Activated CD4-positive, alpha-beta T cell treated with anti-CD3 and anti-CD28 coated beads, Interleukin-2, Interleukin-6, amounts not matched to agents 100 ng/mL and 50 ng/mL, durations not matched to agents 16 hours and 8 hours (primary cell): ENCODE data around the gene ANKS1B.

ENCODE experiments used
- DNase-seq: peaks from one replicate; pipeline ENCODE4 v3.0.0-alpha.2; 2020

Gene ANKS1B

DNA sequence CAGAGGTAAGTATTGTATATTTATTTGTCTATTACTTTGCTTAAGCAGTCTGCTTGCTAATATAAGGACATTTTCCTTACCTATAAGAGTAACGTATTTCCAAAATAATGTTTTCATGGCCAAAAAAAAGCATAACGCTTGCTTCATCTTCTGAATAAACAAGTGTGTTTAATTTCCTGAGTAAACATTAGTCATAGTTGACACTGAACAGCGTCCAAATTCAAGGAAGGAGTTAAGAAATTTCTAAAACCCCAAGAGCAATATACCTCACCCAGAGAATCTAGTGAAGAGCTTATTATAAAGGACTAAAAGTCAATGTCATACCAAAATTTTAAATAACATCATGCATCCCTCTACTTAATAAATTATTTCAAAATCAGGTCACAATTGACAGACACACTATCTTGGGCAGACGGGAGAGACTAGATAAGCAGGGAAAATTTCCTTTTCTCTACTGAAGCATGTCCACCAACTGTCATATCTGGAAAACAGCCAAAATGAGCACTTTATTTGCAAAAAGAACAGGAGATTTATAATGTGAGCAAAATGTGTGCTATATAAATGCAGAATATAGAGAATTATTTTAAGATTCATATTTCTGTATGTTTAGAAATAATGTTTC, 25.1 kb downstream of the ANKS1B start:
- DNase-seq = no peak

DNA sequence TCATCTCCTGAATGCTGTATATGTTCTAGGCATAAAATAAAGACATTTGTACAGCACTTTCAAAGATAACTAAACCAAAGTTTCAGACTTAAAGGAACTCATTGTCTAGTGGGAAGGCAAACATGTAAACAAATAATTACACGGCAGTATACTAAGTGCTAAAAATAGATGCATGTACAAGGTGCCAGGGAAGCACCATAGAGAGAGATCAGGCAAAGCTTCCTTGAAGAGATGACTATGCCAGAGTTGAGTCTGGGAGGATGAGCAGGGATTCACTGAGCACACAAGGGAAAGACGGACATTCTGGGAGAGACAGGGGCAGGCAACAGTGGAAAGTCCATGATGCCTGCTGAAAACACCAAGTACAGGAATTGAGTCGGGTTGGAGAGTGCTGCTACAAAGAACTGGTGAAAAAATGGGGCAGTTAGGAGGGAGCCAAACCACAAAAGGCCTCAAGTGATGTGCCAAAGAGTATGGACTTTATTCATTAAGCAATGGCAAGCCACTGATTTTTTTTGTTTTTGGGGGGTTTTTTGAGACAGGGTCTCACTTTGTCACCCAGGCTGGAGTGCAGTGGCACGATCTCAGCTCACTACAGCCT, 26.8 kb downstream of the ANKS1B start:
- no peak for DNase-seq

DNA sequence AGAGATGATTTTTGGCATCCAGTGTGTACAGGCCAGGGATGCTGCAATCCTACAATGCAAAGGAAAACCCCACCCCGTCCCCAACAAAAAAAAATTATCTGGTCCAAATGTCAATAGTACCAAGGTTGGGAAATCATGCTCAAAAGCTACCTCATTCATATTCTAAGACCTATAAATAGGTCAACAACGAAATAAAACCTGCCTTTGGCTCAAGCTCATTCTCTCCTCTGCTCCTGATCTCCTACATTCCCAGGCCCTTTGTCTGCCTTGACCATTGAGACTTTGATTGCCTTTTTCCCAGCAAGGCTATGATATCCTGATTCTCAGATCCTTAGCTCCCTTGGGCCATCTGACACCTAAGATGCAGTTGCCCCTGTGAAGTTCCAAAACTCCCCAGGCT, 30.0 kb downstream of the ANKS1B start:
- DNase-seq = no peak

DNA sequence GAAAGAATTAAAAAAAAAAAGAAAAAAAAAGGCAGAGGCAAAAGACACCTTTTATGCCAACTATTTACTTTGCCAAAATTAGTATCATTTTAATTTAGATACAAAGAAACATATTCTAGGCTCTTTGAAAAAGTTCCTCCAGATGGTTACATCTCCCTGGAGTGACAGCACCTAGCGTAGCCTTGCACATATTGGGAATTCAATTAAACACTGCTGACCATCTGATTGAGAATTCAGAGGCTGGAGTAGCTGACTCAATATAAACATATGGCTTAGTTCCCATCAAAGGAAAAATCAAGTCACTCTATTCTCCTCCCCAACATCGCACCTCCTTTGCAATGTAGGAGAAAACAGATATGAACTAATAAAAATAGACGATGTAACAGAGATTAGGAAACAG, 36.4 kb downstream of the ANKS1B start:
- DNase-seq = no peak

DNA sequence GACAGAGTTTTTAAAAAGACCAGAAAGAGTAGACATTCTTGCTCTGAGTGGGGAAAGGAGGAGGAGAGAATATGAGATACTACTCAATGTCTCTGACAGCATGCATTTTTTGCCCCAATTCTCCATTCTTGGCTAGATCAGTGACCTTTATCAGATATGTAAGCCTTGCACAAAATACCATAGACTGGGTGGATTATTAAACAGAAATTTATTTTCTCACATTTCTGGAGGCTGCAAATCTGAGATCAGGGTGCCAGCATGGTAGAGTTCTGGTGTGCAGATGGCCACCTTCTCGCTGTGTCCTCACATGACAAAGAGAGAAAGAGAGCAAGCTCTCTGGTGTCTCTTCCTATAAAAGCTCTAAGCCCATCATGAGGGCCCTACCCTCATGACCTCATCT, 38.6 kb downstream of the ANKS1B start:
- no peak for DNase-seq

DNA sequence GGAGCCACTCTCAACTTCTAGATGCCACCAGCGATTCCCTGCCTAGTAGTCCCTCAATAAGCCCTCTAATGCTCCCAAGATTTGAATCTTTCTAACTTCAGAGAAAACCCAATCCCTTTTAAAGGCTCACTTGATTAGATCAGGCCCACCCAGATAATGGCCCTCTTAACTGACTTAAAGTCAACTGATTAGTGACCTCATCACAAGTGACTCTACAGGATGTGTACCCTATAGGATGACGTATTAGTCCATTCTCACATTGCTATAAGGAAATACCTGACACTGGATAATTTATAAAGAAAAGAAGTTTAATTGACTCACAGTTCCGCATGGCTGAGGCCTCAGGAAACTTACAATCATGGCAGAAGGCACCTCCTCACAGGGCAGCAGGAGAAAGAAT, 49.1 kb downstream of the ANKS1B start:
- DNase-seq = no peak

DNA sequence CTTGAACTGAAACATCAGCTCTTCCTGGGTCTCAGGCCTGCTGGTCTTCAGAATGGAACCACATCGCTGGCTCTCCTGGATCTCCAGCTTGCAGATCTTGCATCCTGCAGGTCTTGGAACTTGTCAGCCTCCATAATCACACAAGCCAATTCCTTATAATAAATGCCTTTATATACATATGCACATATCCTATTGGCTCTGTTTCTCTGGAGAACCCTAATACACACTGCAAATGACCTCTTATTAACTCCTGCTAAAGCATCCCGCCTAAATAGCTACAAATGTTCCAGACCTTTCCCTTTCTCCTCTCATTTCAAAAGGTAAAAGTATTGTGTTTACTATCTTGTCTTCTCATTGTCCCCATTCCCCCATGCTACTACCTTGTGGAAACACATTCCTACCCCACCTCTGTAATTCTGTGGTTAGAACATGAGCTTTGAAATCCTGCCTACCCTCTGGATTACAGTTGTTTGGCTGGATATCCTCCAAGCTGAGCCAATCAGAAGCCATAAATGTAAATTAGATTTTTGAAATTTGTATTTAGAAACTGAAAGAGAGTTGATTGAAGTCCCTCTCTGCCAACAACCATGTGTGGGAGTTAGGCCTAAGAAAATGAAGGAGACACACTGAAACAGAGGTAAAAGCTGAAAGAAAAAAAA, 58.1 kb downstream of the ANKS1B start:
- no peak for DNase-seq

DNA sequence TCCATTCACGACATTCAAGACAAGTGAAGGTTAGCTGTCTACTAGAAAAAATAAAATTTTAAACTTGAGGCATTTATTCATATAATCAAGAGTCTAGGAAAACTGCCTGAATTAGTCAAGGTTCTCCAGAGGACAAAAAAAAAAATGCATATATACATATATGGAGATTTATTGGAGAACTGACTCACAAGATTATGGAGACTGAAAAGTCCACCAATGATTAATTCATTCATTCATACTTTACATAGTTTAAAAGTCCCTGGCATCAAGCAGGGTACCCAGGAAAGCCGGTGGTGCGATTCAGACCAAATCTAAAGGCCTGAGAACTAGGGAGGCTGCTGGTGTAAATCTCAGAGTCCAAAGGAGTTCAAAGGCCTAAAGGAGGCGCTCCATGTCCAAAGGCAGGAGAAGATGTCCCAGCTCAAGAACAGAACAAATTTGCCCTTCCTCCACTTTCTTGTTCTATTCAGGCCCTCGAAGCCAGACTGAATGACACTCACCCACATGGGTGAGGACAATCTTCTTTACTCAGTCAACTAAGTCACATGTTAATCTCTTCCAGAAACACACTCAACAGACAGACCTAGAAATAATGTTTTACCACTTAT, 64.3 kb downstream of the ANKS1B start:
- no peak for DNase-seq

DNA sequence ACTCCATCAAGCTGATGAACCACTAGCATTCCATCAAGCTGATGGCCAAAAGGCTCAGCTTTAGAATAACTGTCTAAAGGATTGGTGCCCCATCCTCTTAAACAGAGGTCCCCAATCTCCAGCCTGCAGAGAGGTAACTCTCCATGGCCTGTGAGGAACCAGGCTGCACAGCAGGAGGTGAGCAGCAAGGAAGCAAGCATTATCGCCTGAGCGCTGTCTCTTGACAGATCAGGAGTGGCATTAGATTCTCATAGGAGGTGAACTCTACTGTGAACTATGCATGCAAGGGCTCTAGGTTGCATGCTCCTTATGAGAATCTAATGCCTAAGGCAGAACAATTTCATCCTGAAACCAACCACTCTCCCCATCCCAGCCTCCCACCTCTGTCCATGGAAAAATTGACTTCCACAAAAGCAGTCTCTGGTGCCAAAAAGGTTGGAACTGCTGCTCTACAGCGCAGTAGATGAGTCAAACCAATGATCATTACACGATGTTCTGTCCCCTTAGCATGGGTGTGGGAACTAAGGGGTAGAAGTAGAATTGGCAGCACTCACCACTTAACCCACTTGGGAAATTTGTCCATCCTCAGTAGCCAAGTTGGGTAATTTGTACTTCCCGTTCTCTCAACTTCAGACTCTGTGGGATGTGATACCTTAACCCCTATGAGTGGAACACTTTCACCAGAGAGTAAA, 66.9 kb downstream of the ANKS1B start:
- DNase-seq = no peak

DNA sequence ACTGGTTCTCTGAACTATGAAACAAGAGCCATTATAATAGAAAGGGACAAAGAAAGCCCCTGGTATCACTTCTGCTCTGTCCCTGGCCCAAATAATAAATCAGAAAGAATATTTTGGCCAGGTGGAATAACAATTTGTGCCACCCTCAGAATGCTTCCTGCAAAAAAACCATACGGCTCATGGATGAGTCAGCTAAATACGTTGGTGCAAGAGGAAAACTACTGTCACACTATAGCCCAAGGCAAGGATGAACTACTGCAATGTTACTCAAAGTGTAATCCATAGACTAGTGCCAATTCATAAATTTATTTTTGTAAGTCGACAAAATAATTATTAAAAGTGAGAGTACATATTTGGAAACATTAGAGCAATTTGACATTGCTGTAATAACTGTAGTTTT, 68.2 kb downstream of the ANKS1B start:
- DNase-seq = no peak

DNA sequence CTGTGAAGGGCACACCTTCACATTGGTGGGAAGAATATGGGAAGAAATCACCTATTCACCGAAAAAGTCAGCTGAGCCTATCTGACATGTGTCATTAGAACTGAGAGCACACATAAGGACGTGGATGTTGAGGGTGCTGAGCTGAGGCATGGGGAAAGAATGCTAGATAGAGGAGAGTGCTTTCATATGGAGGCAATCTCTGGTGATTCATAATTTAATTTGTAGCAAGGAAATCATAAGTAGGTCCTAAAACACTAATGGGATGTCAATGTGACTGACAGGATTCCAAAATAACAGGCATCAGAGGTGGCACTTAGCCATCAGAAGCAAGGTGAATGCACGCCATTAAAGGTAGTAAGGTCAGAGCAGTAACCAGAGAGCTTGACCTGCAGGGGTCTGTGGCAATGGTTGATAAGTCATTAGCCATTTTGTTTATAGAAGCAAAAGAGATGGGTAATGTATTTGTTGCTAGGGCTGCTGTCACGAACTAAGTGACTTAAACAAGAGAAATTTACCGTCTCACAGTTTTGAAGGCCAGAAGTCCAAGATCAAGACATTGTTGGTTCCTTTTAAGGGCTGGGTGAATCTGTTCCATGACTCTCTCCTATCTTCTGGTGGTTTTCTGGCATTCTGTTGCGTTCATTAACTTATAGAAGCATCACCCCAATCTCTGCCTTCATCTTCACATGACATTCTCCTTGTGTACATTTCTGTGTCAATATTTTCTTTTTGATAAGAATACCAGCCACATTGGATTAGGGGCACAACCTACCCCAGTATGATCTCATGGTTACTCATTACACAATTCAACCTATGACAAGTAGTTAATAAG, 69.3 kb downstream of the ANKS1B start:
- DNase-seq = no peak

DNA sequence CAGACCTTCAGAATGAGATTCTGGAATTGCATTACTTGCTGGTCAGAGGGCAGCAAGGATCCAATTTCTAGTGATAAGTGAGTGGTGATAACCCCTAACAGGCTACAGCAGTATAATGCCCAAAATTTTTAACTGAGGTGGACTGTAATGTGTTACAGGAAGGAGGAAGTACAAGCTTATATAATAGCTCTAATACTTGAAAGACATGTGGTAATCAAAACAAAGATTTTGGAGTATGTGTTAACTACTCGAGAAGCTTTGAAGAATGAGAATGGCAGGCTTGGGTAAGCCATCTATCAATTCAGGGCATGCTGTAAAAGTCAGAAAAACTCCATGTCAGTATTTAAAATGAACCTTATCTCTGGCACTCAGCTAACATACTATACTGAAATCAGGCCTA, 70.5 kb downstream of the ANKS1B start:
- DNase-seq = no peak

DNA sequence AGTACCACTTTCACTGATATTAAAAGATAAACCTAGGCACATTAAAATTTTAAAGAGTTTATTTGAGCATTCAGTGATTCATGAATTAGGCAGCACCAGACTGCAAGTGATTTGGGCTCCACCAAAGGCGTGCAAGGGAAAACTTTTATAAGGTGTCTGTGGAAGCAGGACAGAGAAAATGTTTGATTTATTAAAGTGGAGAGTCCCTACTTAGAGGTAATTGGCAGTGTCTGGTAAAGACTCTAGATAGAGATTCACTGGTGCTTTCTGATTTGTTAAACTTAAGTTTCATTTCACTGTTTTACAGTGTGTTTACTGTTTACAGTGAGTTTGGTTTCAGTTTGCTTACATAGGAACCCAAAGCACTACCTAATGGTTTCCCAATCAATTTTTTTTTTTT, 72.8 kb downstream of the ANKS1B start:
- DNase-seq = no peak

DNA sequence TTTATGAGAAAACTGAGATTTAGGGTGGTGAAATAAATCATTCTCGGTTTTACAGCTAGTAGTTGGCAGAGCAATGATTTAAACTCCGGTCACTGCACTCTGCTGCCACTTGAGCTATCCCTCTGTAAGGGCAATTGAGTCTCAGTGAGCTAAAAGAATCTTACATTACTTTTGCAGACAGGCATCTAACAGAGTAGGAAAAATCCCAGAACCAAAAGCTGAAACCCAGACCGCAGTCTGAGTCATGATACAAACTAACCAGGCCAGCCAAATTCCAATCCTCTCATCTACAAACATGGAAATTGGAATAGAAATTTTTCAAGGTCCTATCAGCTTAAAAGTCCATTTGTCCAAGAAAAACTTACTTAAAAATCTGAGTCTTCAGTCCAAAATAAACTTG, 73.7 kb downstream of the ANKS1B start:
- DNase-seq = no peak

DNA sequence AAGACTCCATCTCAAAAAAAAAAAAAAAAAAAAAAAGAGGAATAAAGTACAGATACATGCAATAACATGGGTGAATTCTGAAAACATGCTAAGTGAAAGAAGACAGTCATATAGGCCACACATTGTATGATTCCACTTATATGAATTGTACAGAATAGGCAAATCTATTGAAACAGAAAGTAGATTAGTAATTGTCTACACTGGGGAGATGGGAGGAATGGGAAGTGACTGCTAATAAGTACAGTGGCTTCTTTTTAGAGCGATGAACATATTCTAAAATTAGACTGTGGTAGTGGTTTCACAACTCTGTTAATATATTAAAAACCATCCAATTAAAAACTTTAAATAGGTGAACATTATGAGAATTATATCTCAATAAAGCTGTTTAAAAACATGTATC, 74.4 kb downstream of the ANKS1B start:
- DNase-seq = no peak

DNA sequence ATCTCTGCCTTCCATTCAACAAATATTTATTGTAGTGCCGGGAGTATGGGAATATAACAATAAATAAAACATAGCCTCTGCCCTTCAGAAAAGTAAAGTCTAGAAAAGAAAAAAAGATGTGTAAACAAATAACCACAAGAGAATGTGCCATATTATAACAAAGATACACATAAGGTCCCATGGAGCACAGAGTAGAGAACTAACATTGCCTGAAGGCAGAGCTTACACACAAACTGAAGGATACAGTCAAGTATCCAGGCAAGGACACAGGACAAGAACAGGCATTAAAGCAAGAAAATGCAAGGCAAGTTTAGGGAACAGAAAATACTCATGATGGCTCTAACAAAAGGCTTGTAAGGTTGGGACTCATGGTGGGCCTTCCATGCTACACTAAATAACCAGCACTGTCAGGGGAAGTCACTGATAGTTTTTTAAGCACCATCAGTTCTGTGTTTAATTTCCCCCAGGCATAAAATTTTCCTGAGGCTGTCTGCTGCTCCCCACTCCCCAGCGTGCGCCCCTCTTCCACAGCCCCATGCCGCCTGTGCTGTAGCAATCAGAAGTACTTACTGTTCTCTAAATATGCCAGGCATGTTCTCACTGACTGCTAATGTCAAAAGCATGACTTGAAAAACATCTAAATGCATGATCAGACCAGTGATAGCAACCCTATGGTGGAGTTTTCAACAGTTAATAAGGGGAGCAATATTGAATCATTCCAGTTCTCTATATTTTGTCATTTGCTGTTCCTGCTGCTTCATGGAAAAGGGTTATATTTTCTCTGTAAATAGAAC, 77.8 kb downstream of the ANKS1B start:
- DNase-seq = no peak

DNA sequence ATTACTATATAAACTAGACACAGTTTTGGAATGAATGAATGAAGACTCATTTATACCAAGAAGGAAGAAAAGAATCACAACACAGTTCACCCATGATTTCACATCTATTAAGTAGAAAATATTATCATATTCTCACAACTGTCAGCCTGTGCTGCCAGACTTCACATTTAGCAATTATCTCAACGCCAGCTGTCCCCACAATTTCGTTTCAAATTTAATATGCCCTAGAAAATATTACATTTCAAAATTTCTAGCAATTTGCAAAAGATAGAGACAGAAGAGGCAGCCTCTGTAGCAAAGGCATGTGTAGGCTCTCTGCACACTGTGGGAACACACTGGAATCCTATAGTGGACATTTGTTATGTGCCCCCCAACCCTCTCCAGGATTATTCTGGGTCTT, 83.6 kb downstream of the ANKS1B start:
- DNase-seq = no peak

DNA sequence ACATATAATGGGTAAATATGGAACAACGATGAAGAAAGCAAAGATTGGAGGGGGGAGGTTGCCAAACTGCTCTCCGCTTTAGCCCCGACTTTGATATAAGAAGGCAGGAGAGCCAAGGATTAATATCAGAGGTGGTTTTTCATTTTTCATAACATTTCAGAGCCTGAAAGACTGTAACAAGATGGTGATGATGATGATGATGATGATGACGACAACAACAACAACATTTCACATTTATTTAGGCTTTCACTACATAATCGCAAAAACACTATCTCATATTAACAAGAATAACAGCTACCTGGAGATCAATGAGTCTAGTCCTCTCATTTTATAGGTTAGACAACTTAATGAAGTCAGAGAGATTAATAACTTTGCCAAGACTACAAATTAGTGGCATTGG, 86.1 kb downstream of the ANKS1B start:
- no peak for DNase-seq

DNA sequence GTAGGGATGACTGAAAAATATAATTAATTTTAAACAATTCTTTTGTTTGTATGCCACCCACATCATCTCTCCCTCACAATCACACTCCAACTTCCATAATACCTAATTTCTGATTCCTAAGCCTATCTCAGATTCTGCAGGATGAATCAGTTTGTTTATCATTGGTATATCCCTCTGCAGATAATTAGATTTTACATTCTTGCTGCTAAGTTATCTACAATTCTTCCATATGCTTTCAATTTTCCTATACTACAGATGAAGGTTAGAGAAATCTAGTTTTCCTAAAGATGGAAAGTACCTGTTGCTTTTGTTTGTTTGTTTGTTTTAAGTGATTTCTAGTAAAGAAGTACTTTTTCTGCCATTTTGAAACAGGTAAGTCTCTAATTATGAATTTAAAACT, 105.3 kb downstream of the ANKS1B start:
- no peak for DNase-seq

DNA sequence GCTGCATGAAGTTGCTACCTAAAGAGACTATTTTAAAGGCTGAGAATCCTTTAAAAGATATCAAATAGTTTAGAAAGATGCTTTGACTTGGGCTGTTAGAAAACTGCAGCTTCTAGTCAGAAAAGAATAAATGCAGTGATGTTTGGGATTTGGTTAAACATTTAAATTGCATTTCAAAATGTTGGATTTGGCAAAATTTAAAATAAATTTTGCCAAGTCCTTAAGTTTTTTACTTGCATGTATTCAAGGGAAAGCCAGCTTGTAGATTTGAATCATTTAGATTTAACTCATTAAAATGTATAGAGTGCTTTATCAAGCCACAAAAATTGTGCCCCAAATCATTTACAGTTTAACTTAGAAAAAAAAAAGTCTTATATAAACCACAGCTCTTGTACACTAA, 109.7 kb downstream of the ANKS1B start:
- DNase-seq = no peak

DNA sequence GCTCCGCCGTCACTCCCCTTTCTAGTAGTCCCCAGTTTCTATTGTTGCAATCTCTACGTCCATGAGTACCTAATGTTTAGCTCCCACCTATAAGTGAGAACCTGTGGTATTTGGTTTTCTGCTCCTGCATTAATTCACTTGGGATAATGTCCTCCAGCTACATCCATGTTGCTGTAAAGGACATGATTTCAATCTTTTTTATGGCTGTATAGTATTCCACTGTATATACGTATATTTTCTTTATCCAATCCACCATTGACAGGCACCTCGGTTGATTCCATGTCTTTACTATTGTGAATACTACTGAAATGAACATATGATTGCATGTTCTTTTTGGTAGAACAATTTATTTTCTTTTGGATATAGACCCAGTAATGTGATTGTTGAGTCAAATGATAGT, 114.7 kb downstream of the ANKS1B start:
- DNase-seq = no peak

DNA sequence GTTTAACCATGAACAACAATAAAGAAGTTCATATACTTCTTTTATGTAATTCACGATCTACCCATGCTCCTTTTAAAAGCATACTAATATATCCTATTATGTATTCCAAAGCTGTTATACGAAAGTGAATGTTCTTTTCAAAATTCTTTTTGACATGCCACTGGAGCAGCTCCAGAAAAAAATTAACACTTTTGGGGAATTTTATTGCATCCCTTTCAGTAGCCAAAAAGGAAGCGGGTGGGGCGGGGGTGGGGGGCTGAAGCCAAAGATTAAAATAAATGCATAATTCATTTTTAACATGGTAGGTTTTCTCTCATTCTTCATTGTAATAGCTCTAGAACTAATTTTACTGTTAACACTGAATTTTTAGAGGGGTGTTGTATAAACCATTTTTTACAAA, 123.0 kb downstream of the ANKS1B start:
- DNase-seq = no peak
